Hepatocyte (in vitro differentiated cells): Measurements from ENCODE around the gene MLC1. TPM values are rescaled to one million over a fixed set of nuclear protein-coding genes. Genes with fewer than 3 reads are reported as not detected.

Source experiments
- DNase-seq: peaks from one replicate; pipeline ENCODE4 v3.0.0-alpha.2; 2016; ENCODE audit warnings: low spot score
- H2AFZ ChIP-seq: fragments of 200-600 bp; sonication (generic); 2 replicates; pipeline ENCODE4 v1.6.0; 2016; ENCODE audit warnings: antibody characterized with exemption, mild to moderate bottlenecking
- H3K27ac ChIP-seq: fragments of 200-600 bp; sonication (generic); 2 replicates; pipeline ENCODE4 v1.5.1; 2016; ENCODE audit warnings: mild to moderate bottlenecking
- H3K27me3 ChIP-seq: fragments of 200-600 bp; sonication (generic); 2 replicates; pipeline ENCODE4 v1.6.1; 2016
- H3K36me3 ChIP-seq: fragments of 200-600 bp; sonication (generic); replicated peaks from 2 replicates; pipeline ENCODE4 v1.5.1; 2016; ENCODE audit warnings: low read depth; ENCODE audit not compliant: insufficient read depth
- H3K4me1 ChIP-seq: fragments of 200-600 bp; sonication (generic); 2 replicates; pipeline ENCODE4 v1.5.1; 2016; ENCODE audit warnings: mild to moderate bottlenecking, moderate library complexity; ENCODE audit not compliant: insufficient read depth
- H3K4me2 ChIP-seq: fragments of 200-600 bp; sonication (generic); 2 replicates; pipeline ENCODE4 v1.6.0; 2016
- H3K4me3 ChIP-seq: fragments of 200-600 bp; sonication (generic); 2 replicates; pipeline ENCODE4 v1.5.1; 2016; ENCODE audit warnings: mild to moderate bottlenecking
- H3K79me2 ChIP-seq: fragments of 200-600 bp; sonication (generic); 2 replicates; pipeline ENCODE4 v1.6.0; 2017; ENCODE audit warnings: mild to moderate bottlenecking
- H3K9me2 ChIP-seq: fragments of 200-600 bp; sonication (generic); replicated peaks from 2 replicates; pipeline ENCODE4 v1.6.0; 2017; ENCODE audit warnings: mild to moderate bottlenecking; ENCODE audit not compliant: insufficient read depth
- H3K9me3 ChIP-seq: fragments of 200-600 bp; sonication (generic); 2 replicates; pipeline ENCODE4 v1.5.1; 2016; ENCODE audit warnings: low read depth, mild to moderate bottlenecking
- H4K20me1 ChIP-seq: fragments of 200-600 bp; sonication (generic); 2 replicates; pipeline ENCODE4 v1.6.0; 2016; ENCODE audit warnings: mild to moderate bottlenecking; ENCODE audit not compliant: insufficient read depth, poor library complexity, severe bottlenecking
- EZH2 ChIP-seq: fragments of 200-600 bp; sonication (generic); IDR thresholded peaks from 2 replicates; pipeline ENCODE4 v1.6.1; 2016; ENCODE audit warnings: antibody characterized with exemption, mild to moderate bottlenecking, borderline replicate concordance
- EZH2phosphoT487 ChIP-seq: fragments of 200-600 bp; sonication (generic); IDR thresholded peaks from one replicate; pipeline ENCODE4 v1.6.1; 2018; ENCODE audit warnings: antibody characterized with exemption, mild to moderate bottlenecking, low read depth, moderate library complexity; ENCODE audit not compliant: unreplicated experiment, severe bottlenecking
- WGBS: methylation state at CpG from one replicate; pipeline ENCODE4 v1.1.6; 2016; ENCODE audit warnings: low lambda C conversion rate; ENCODE audit errors: missing lambda C conversion rate; 5-methylcytosine and 5-hydroxymethylcytosine counted together
- polyA plus RNA-seq: library from polyadenylated mRNA; unstranded; fragments of >200 nt; fragmentation: Nextera tagmentation; extraction: Ambion mirVana; gene quantifications from 2 replicates; pipeline ENCODE4 v1.2.1, GENCODE V29; 2016
- total RNA-seq: library from RNA; depleted of rRNA; stranded (reverse); fragments of >200 nt; gene quantifications from 2 replicates; pipeline ENCODE4 v1.2.3, GENCODE V29; 2014
- TF ChIP-seq, protein P1 (sequence below): fragments of 200-600 bp; sonication (generic); IDR thresholded peaks from 2 replicates; pipeline ENCODE4 v1.5.1; 2016; ENCODE audit warnings: antibody characterized with exemption, mild to moderate bottlenecking; ENCODE audit not compliant: poor library complexity

MLC1 gene
- total and polyA plus RNA-seq, 2 experiments from 2014 or later = 3.3 to 8.2 TPM

- TF ChIP-seq EZH2phosphoT487 = no peak
- TF ChIP-seq, protein P1, sequence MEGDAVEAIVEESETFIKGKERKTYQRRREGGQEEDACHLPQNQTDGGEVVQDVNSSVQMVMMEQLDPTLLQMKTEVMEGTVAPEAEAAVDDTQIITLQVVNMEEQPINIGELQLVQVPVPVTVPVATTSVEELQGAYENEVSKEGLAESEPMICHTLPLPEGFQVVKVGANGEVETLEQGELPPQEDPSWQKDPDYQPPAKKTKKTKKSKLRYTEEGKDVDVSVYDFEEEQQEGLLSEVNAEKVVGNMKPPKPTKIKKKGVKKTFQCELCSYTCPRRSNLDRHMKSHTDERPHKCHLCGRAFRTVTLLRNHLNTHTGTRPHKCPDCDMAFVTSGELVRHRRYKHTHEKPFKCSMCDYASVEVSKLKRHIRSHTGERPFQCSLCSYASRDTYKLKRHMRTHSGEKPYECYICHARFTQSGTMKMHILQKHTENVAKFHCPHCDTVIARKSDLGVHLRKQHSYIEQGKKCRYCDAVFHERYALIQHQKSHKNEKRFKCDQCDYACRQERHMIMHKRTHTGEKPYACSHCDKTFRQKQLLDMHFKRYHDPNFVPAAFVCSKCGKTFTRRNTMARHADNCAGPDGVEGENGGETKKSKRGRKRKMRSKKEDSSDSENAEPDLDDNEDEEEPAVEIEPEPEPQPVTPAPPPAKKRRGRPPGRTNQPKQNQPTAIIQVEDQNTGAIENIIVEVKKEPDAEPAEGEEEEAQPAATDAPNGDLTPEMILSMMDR = peak; percentile 23
- TF ChIP-seq EZH2 = no peak
- WGBS = 56% methylated on average over 29 of the region's 29 CpGs
- H3K27me3 ChIP-seq = peaks cover 47% of the 10 kb centered on the region
- no peaks in the 10 kb centered on the region for H3K36me3 ChIP-seq
- peaks cover 5% of the 10 kb centered on the region for H3K4me1 ChIP-seq
- no peaks in the 10 kb centered on the region for H3K9me3 ChIP-seq
- H2AFZ ChIP-seq = no peak within 1 kb of the TSS
- no peaks in the 10 kb centered on the region for H4K20me1 ChIP-seq
- H3K27ac ChIP-seq = no peak within 1 kb of the TSS
- H3K79me2 ChIP-seq = no peaks in the 10 kb centered on the region
- H3K4me2 ChIP-seq = no peak within 1 kb of the TSS
- H3K4me3 ChIP-seq = no peak within 1 kb of the TSS
- DNase-seq = peak; percentile 50
- H3K9me2 ChIP-seq = no peaks in the 10 kb centered on the region
Observed at GRCh38 chr22:50012211-50013181, 72.7 kb downstream of the MLC1 start, which contains the start of gene IL17REL. Gene IL17REL, minus strand, starts transcription at chr22:50012765. Its CDS starts 119 bp downstream, at chr22:50012646.

DNA sequence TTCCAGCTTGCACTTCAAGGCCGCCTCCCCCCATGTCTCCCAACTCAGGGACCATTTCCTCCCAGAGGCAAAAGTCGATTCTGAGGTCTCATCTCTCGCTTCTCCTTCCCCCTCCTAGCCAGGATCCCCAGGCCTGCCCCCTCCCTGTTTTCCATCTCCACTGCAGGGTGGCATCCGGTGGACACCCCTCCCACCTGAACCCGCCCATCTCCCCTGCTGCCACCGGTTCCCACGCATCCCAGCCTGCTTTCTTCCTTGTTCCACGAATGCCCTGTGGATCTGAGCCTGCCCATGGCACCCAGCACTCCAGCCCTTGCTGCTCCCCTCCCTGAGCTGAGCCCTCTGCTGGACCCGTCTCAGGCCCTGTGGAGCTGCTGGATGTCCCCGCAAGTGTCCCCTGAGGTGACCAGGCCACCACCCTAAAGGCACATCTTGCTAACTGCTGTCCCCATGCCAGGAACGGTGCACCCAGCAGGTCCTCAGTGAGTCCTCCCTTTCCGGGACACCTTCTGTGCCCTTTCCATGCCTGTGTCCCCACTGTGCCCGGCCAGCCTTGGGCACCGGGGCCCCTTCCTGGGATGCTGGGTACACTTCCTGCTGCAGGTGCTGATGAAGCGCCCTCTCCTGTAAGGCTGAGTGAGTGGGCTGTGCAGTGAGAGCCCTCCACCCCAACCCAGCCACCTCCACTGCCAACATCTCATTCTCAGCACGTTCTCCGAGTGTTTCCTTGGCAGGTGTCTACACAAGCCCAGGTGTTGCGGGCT is 73.6 kb downstream of the MLC1 start:
- WGBS = 82% methylated on average over 14 of the region's 18 CpGs
- Histone ChIP-seq H2AFZ (no peak overlapping the region), H3K79me2 (no peaks in the 10 kb centered on the region), H4K20me1 (no peaks in the 10 kb centered on the region), H3K9me2 (no peaks in the 10 kb centered on the region), H3K4me1 (peaks cover 5% of the 10 kb centered on the region), H3K9me3 (no peaks in the 10 kb centered on the region), H3K27me3 (peaks cover 47% of the 10 kb centered on the region), H3K36me3 (no peaks in the 10 kb centered on the region), H3K4me2 (no peak overlapping the region), H3K27ac (no peak overlapping the region), H3K4me3 (no peak overlapping the region)
- TF ChIP-seq, protein P1 = no peak
- no peak for TF ChIP-seq EZH2
- TF ChIP-seq EZH2phosphoT487 = no peak
- peak; percentile 10 for DNase-seq

GRCh38 chr22:50010676-50011446 is 74.4 kb downstream of the MLC1 start:
- Histone ChIP-seq H3K27me3 (peaks cover 47% of the 10 kb centered on the region), H3K36me3 (no peaks in the 10 kb centered on the region), H4K20me1 (no peaks in the 10 kb centered on the region), H3K9me3 (no peaks in the 10 kb centered on the region), H3K79me2 (no peaks in the 10 kb centered on the region), H3K4me1 (peaks cover 8% of the 10 kb centered on the region), H3K4me2 (peak overlapping the region; percentile 46), H3K4me3 (no peak overlapping the region), H3K27ac (no peak overlapping the region), H3K9me2 (no peaks in the 10 kb centered on the region), H2AFZ (no peak overlapping the region)
- WGBS = 13% methylated on average over 6 of the region's 61 CpGs
- no peak for TF ChIP-seq EZH2
- TF ChIP-seq, protein P1 = no peak
- TF ChIP-seq EZH2phosphoT487 = no peak
- DNase-seq = peak; percentile 10
